ENCODE results near the gene CATSPERZ.

DNA sequence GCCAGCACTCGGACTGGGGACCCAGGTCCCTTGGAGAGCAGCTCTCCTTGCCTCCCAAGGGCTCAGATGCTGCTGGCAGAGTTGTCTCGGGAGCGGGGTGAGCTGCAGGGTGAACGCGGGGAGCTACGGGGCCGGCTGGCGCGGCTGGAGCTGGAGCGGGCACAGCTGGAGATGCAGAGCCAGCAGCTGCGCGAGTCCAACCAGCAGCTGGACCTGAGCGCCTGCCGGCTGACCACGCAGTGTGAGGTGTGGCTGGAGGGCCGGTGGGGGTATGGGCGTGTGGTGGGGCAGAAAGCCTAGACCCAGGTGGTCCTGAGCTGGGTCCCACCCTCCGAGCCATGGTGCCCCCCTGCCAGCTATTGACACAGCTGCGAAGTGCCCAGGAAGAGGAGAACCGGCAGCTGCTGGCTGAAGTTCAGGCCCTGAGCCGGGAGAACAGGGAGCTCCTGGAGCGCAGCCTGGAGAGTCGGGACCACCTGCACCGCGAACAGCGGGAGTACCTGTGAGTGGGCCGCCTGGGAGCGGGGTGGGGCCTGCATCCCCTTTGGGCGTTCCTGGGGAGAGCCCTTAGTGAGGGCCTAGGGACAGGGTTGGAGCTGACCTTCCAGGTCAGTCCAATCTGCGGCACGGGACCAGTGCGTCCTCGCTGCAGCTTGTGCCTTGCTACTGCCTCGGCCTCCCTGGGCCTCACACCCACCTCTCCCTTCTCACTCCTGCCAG lies 53.0 kb downstream of the CATSPERZ start:
- TF ChIP-seq ATF3 (IDR thresholded peaks at IDR 0.05; ENCODE audit: insufficient read depth, low read depth, low read length) (no peak), MAX (IDR thresholded peaks at IDR 0.05) (no peak), POLR2A (IDR thresholded peaks at IDR 0.05; ENCODE audit: control extremely low read depth in 1 of 2, low read depth in 2 of 2, low read length in 2 of 2) (no peak), TAF7 (optimal IDR thresholded peaks at IDR 0.05; ENCODE audit: borderline replicate concordance, low read depth, low read length) (no peak), POLR2AphosphoS5 (IDR thresholded peaks at IDR 0.05; ENCODE audit: low read depth, low read length) (no peak), RAD21 (IDR thresholded peaks at IDR 0.05 in 1 of 2, conservative IDR thresholded peaks at IDR 0.05 in 1 of 2; ENCODE audit: low read depth in 2 of 2, low read length in 2 of 2) (no peak), HDAC6 (IDR thresholded peaks at IDR 0.05; ENCODE audit: low read depth, low read length) (no peak)
- TF ChIP-seq, protein P1, sequence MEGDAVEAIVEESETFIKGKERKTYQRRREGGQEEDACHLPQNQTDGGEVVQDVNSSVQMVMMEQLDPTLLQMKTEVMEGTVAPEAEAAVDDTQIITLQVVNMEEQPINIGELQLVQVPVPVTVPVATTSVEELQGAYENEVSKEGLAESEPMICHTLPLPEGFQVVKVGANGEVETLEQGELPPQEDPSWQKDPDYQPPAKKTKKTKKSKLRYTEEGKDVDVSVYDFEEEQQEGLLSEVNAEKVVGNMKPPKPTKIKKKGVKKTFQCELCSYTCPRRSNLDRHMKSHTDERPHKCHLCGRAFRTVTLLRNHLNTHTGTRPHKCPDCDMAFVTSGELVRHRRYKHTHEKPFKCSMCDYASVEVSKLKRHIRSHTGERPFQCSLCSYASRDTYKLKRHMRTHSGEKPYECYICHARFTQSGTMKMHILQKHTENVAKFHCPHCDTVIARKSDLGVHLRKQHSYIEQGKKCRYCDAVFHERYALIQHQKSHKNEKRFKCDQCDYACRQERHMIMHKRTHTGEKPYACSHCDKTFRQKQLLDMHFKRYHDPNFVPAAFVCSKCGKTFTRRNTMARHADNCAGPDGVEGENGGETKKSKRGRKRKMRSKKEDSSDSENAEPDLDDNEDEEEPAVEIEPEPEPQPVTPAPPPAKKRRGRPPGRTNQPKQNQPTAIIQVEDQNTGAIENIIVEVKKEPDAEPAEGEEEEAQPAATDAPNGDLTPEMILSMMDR (IDR thresholded peaks at IDR 0.05; ENCODE audit: control extremely low read depth in 1 of 3, insufficient read depth in 1 of 3, low read depth in 1 of 3, low read length in 3 of 3) = no peak
- TF ChIP-seq, protein P2, sequence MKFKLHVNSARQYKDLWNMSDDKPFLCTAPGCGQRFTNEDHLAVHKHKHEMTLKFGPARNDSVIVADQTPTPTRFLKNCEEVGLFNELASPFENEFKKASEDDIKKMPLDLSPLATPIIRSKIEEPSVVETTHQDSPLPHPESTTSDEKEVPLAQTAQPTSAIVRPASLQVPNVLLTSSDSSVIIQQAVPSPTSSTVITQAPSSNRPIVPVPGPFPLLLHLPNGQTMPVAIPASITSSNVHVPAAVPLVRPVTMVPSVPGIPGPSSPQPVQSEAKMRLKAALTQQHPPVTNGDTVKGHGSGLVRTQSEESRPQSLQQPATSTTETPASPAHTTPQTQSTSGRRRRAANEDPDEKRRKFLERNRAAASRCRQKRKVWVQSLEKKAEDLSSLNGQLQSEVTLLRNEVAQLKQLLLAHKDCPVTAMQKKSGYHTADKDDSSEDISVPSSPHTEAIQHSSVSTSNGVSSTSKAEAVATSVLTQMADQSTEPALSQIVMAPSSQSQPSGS (IDR thresholded peaks at IDR 0.05; ENCODE audit: low read length) = no peak
